HG03442 (cell line): Measurements from ENCODE around the gene SLC35G4.
"Not testable (repeated sequence)": the region's sequence is repeated elsewhere in the genome, so short reads cannot be mapped to it uniquely, and the experiment has no call there.

Source experiments
- ATAC-seq: cut with Tn5 transposase; IDR thresholded peaks from one replicate; pipeline ENCODE4 v1.9.1; 2021; ENCODE audit warnings: mild to moderate bottlenecking, moderate library complexity; ENCODE audit not compliant: unreplicated experiment

SLC35G4 gene

DNA sequence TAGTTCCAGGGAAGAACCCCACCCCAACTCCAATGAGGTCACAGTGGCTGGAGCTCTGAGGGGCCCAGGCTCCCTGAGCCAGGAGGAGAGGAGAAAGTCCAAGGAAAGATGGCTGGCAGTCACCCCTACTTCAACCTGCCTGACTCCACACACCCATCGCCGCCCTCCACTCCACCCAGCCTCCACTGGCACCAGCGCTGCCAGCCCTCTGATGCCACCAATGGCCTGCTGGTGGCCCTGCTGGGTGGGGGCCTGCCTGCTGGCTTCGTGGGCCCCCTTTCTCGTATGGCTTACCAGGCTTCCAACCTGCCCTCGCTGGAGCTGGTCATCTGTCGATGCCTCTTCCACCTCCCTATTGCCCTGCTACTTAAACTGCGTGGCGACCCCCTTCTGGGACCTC, at the start of gene SLC35G4:
Gene SLC35G4, plus strand, starts transcription at position 109 of the 400 bp plus-strand sequence. Its CDS starts 0 bp downstream, at position 109.
- ATAC-seq: not testable (repeated sequence)

DNA sequence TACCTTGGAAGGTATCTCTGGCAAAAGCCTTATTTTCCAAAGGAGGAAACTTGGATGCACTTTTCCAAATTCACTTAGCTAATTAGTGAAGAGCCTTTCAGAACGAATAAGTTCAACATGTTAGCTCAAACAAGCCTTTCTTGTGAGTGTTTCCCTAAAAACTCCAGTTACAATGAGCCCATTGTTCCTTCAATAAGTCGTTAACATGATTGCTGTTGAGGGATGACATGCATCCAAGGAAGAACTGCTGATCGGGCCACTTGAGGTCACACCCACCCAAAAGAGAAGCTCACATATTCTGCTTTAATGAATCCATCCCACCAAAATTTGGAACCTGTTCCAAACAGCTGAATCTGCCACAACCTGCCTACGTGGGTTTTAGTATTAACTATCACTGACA, 48.1 kb upstream of the SLC35G4 start:
- ATAC-seq: no peak

DNA sequence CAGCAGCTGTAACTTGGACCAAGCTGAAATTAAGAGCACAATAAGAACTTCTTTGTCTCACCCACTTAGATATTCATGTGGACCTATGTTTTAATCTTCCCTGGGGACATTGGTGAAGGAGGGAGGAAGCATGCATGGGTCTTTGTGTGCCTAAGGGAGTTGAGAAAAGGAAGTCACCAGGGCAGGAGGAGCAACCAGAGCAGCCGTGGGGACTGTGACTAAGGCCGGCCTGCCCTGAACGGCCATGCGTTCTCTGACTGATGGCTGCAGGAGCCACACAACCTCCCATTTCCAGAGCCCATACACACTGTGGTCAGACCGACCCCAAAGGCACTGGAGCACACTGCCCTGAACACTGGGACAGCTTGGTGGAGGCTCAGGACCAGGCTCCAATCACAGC, 43.7 kb upstream of the SLC35G4 start:
- no peak for ATAC-seq

DNA sequence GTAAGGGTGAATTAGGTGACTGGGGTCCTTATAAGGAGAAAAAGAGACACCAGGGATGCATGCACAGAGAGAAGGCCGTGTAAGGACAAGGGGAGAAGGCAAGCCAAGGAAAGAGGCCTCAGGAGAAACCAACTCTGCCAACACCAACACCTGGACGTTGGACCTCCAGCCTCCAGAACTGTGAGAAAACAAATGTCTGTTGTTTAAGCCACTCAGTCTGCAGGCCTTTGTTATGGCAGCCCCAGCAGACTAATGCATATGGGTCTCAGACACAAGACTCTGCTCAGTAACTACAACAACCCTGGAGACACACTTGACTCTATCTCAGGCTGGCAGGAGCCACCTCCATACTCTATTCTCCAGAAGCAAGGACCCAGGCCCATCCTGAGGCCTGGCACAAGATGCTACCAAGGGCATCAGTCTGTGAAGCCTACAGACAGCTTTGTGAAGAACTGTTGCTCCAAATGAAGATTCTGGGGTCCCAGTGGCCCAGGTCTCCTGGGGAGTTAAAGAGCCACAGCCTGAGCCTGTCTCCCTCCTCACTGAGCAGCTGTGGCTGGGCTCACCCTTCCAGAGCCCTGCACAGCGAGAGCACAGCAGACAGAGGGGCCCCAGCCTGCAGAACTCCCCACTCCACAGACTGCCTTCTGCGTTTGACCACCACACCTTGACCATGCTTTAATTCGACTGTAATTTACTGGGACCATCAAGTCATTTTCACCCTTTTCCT, 43.0 kb upstream of the SLC35G4 start:
- ATAC-seq: no peak

DNA sequence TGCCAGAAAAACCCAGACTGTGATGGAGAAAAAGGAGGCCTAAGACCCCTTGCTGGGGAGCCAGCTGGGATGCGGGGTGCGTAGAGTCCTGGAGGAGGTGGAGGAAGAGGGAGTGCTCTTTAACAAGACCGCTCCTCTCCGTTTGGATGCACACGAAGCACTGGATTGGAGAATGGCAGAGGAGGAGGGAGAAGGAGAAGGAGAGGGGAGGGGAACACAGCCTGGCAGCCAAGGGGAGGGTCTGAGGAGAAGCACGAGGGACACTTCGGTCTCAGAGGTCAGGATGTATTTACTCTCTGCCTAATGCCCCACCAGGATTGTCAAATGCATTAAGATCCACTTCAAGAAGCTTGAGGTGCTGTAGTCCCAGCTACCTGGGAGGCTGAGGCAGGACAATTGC, 42.0 kb upstream of the SLC35G4 start:
- ATAC-seq: no peak

- no peak for ATAC-seq
These were observed 39.3 kb upstream of the SLC35G4 start for GRCh38 chr18:11570073-11570588.

GRCh38 chr18:11570769-11571412, 38.5 kb upstream of the SLC35G4 start:
- ATAC-seq: no peak

GRCh38 chr18:11572201-11572600, 37.2 kb upstream of the SLC35G4 start:
- no peak for ATAC-seq

GRCh38 chr18:11574545-11574944, 34.9 kb upstream of the SLC35G4 start:
- ATAC-seq: no peak

DNA sequence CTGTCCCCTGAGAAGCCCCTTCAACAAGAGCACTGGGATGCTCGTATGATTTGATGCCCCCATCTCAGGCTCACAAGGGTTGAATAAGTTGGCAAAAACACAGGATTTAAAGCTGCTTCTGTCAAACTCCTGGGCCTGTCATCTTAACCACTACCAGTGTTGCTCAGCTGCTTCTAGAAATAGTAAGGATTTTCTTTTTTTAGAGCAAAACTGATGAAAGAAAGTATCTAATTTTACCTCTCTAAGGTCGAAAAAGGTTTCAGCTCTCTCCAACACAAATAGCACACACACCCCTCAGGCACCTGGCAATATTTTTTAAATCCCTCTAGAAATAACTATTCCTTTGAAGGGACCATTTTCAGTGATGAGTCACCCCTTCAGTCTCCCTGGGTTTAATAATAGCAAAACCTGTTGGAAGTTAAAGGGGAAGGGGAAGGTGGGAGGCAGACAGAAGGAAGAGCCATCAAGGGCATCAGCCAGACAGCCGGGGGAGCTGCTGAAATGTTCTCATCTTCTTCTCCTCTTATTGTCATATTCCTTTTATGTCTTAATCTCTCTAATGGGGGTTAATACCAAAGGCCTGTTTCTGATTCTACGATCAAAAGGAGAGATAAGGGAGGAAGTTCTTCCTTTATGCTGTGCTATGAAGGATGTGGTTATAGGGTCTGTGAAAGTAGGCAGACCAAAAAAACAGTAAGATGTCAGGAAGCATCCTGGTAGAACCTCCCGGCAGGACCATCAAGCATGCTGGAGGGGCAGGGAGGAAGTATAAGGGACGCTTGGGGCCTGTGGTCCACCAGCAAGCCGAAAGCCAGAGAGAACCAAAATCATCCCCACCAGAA, 31.9 kb upstream of the SLC35G4 start:
- no peak for ATAC-seq

DNA sequence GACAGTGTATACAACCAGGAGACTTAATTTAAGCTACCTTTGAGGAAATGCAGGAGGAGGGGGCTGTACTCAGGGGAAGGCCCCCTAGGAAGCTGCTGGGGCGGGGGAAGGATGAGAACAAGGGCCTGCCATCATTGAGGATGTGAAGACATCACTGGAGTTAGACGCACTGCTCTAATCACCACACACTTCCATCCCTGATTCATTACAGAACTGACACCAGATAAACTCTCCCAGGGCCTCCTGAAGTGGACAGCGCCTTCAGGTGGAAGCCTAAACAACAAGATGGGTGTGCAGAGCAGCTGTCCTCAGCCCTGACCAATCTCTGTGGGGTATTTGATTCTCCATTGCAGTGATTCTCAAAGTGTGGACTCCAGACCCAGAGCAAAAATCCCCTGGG, 30.6 kb upstream of the SLC35G4 start:
- no peak for ATAC-seq

GRCh38 chr18:11579916-11580315, 29.5 kb upstream of the SLC35G4 start:
- no peak for ATAC-seq

- ATAC-seq: no peak
These were observed 28.1 kb upstream of the SLC35G4 start for GRCh38 chr18:11581286-11581685.

GRCh38 chr18:11585596-11585995, 23.8 kb upstream of the SLC35G4 start:
- no peak for ATAC-seq

GRCh38 chr18:11586896-11587295, 22.5 kb upstream of the SLC35G4 start:
- ATAC-seq: no peak

DNA sequence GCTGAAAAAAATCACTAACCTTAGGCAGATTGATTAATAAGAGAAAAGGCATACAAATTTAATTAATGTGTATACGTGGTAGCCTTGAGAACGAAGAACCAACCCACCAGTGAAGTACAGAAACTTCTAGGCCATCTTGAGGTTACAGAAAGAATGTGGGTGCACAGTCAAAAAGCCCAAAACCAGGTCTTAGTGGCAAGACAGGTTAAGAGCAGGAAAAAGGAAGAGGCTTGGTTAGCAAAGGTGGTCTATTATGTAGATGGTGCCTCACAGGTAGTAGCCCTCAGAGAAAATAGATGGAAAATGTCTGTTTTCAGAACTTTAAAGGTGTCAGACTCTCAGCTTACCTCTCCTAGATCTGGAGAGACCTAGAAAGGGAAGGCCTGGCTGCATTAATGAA, 22.0 kb upstream of the SLC35G4 start:
- ATAC-seq: no peak

GRCh38 chr18:11587846-11588245, 21.6 kb upstream of the SLC35G4 start:
- no peak for ATAC-seq

GRCh38 chr18:11591957-11592356, 17.4 kb upstream of the SLC35G4 start:
- ATAC-seq: no peak

DNA sequence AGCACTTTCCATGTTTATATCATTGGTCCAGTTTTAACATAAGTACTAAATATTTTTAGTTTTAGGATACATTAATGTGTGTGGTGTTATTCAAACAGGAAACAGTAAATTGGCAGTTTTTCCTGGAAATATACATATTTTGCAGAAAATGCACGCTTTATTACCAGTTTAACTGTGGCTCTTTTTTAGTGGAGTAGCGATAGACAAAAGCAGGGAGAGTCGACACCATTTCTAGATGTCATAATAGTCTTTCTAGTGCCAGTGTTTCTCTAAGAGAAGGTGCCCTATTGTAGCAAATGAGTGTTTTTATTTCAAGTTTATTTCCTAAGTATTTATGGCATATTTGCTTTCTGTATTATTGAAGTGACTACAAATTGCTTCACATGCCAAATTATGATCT, 9.1 kb upstream of the SLC35G4 start:
- ATAC-seq: no peak

GRCh38 chr18:11607906-11608305, 1.5 kb upstream of the SLC35G4 start:
- no peak for ATAC-seq

GRCh38 chr18:11608618-11609017, 778 bp upstream of the SLC35G4 start:
- ATAC-seq: not testable (repeated sequence)
